GM19043 (cell line): ENCODE data around the gene AKAP13.
"Not testable (repeated sequence)": the region's sequence is repeated elsewhere in the genome, so short reads cannot be mapped to it uniquely, and the experiment has no call there.

ENCODE experiments used
- ATAC-seq: cut with Tn5 transposase; IDR thresholded peaks from one replicate; pipeline ENCODE4 v1.9.1; 2021; ENCODE audit warnings: low read depth; ENCODE audit not compliant: unreplicated experiment

AKAP13 gene

DNA sequence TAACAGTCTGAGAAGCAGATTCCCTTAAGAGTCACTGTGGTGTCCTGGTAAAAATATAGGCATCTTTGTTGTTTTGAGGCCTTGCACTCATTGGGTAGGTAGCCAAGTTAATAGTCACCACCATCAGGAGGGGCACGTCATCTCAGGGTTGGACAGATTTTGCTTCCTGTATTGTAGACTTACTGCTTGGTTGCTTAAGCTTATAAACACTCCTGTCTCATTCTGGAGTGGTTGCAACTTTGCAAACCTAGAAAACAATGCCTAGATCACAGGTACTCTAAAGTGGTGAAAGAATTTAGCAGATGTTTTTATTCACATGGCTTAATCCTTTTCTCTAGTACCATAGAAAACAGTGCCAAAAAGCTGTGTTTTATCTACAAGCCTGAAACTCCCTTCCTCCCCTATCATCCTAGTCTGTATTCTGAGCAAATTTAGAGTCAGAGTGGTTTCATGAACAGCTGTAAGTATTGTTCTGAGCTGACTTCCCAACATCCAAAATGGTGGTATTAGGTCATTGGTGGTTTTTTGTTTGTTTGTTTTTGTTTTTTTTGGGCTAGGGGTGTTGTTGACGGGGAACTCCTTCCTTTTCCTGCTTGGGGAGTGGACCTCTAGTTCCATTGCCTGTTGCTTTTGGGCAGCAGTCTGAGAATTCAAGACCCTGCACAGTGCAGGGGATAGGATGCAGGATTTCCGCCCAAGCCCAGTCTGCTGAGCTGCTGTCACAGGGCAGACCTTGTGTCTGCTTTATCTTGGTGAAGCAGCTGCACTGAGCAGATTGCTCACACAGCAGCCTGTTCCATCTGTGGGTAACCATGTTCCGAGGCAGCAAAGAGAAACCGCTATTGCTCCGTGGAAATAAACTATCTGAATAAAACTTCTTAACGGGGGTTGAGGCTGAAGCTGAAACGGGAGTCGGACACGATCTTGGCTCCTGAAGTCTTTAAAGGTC is 202.0 kb downstream of the AKAP13 start:
- ATAC-seq, result peak; percentile 41

DNA sequence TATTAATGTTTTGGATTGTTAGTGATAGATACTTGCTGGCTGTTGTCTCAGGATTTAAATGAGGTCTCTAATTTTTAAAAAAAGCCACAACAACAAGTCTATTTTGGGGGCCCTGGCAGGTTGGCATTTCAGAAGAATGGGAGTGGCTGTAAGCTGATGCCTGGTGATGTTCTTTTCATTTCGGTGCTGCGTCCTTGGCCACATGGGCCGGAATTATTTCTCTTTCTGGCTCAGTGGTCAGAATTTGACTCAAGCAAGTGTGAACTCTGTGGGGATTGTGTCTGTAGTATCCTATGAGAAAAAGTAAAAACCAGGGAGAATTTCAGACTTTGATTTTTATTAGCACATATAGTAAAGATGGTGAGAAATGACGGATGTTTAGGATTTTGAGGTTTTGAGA is 203.0 kb downstream of the AKAP13 start:
- ATAC-seq, result no peak

DNA sequence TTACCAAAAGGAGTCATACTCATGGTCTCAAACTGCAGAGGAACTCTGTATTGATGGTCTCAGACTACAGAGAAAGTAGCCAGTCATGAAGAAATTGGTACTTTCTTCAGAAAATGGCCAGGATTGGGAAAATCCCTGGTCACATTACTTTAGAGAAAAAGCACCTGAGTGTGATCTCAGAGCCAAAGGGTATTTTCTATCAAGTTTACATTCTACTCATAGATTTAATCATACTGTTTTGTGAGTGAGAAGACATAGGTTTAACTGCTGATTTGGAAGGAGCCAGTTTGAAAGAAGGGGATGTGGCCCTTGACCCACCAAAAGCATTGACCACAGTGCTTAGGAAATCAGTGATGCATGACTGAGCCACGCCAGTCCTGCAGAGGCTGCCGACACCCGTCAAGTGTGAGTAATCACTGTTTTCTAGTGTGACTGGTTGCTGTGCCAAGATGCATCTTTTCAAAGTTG is 203.6 kb downstream of the AKAP13 start:
- ATAC-seq, result peak; percentile 42

DNA sequence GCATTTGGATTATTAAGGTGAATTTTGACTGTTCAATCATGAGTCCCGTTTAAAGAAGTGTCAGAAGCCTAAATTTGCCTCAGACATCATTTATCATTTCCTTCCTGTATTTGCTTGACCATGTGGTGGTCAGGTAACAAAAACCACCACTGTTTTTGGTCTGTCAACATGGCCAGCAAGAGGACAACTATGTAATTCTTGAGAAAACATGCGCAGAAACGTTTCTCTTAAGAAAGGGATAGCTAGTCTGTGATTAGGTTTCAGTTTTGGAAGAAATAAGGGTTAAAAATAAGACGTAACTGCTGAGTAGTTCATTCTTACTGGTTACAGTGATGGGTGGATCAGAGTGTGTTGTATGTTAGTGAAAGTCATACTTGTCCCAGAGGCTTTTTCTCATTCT is 204.5 kb downstream of the AKAP13 start:
- no peak for ATAC-seq

DNA sequence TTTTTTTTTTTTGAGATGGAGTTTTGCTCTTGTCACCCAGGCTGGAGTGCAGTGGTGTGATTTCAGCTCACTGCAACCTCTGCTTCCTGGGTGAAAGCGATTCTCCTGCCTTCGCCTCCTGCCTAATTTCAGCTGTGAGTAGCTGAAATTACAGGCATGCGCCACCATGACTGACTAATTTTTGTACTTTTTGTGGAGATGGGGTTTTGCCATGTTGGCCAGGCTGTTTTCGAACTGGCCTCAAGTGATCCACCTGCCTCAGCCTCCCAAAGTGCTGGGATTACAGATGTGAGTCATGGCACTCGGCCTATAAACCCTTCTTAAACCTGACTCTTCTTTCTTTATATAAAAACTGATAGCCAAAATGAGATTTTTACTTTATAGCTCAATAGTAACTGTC is 205.8 kb downstream of the AKAP13 start:
- ATAC-seq, result not testable (repeated sequence)

DNA sequence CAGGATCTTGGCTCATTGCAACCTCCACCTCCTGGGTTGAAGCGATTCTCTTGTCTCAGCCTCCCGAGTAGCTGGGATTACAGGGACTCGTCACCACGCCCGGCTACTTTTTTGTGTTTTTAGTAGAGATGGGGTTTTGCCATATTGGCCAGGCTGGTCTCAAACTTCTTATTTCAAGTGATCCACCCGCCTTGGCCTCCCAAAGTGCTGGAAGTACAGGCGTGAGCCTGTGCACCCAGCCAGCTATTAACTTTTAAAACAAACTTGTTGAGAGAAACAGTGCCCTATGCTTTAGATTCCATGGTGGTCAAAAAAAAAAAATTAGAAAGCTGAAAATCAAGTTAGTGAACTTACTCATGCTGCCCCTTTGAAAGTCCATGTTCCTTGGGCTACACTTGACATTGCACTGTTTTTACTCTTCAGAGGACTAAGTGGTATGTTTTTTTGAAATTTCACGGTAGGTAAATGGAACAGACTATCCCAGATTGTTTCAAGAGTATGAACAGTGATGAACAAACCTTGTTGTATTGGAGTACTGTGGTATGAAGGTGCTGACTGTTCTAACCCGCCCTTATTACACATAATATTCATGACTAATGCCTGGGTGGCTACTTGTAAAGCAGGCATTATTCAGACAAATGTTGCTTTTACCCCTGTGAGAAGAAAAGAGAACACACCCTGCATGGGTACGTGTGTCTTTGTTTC is 207.5 kb downstream of the AKAP13 start:
- ATAC-seq, result no peak

DNA sequence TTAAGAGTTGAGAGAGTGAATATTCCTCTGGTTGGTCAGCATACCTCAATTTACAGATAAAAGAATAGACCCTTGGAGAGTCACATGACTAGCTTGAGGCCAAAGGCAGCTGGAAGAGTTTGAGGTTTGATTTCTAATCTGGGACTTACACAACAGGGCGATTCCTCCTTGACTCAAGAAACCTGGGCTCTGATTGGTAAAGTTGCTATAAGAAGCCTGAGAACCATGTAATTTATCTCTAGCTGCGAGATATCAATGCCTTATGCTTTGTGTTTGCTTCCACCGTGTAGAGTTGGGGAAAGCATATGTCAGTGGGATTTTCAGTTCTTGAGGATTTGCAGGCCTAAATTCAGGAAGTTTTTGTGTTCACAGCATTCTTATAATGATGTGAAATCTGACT is 208.3 kb downstream of the AKAP13 start:
- no peak for ATAC-seq

DNA sequence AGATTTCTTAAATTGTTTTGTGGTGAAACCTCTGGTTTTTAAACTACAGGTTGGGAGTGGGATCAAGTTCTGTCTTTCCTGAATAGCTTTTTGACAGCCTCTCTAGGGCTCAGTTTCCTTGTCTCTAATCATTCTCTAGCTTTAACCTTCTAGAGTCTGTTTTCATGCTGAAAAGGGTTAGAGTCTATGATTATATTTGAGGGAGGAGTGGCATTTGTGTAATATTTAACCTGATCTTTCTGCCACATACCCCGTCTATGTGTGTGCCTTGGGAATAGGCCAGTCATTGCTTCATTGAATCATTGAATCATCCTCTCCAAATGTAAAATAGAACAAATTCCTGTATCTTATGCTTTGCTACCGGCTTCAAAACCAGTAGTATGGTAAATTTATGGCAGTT is 209.4 kb downstream of the AKAP13 start:
- no peak for ATAC-seq

DNA sequence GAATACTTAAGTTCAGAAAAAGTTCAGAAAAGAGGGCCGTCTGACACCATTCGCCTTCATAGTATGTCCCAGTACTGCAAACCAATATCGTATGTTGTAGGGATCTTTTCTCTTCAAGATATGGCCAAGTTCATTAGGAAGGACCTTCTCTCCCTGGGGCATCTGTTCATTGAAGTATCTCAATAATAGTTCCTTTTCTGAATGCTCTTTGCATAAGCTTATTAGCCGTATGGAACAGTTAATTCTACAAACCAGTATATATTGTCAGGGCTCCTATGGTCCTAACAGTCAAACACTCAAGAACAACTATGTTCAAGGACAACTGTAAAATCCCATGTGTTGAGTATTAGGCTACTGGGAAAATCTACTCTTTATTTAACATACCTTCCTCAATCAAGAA is 211.2 kb downstream of the AKAP13 start:
- ATAC-seq, result no peak

DNA sequence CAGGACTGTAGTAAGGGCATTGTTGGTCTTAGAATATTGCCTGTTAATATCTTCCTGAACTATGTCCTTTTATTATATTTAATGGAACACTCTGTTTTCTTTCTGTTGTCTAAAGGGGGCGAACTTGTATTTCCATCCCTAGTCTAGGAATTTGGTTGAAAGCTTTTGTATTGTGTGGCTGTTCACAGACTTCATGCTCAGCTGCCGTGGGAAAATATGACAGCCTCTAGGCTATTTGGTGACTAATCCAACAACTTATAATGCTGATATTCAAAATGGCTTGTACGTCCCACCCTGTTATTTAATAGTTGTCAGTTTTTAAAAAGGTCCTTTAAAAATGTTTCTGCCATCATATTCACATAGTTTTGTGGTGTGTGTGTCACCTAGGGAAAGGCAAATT is 211.7 kb downstream of the AKAP13 start:
- no peak for ATAC-seq

DNA sequence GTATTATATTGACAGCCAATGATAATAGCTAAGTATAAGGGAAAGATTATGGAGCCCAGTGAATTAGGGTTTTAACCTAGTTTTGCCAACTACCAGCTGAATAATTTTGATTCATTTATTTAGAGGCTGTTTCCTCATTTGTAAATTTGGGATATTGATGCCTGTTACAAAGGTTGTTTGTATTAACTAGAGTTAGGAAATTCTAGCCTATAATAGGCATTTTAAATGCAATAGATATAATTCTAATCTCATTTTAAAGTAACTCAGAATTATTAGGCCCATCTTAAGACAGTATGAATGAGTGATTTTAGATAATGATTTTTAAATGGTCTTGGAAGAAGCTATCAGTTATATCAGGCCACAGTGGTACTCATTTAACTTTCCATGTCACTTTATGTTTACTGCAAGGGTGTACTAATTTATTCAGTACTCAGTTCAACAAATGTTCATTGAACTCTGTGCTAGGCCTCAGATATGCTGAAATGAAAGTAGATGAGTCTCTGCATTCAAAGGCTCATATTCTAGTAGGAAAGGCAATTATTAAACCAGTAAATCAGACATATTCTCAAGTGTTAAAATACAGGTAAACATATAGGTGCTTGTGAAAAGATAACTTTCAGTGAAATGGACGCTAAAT is 213.5 kb downstream of the AKAP13 start:
- no peak for ATAC-seq

DNA sequence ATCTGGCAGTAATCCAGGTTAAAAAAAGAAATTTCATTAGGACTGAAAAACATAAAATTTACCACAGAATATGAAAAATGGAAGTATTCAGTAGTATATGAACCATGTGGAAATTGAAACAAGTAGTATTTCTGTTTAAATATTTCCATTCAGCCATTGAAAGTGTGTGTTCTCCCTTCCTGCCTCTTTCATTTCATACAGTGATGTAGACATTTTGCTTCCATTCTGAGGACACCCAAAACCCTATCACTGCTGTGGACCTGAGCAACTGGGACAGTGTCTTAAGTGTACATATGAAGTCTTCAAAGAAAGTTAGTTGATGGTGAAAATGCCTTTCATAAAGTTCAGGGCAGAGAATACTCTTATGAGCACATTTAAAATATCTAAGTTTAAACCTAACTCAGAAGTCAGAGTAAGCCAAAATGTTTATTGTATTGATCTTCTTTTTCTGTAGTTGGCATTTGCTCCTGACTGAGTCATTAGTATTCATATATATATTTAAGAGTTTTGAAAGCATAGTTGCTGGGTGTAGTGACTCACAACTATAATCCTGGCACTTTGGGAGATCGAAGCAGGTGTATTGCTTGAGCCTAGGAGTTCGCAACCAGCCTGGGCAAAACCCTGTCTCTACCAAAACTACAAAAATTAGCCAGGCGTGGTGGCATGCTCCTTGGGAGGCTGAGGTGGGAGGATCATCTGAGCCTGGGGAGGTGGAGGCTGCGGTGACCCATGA is 215.6 kb downstream of the AKAP13 start:
- no peak for ATAC-seq

DNA sequence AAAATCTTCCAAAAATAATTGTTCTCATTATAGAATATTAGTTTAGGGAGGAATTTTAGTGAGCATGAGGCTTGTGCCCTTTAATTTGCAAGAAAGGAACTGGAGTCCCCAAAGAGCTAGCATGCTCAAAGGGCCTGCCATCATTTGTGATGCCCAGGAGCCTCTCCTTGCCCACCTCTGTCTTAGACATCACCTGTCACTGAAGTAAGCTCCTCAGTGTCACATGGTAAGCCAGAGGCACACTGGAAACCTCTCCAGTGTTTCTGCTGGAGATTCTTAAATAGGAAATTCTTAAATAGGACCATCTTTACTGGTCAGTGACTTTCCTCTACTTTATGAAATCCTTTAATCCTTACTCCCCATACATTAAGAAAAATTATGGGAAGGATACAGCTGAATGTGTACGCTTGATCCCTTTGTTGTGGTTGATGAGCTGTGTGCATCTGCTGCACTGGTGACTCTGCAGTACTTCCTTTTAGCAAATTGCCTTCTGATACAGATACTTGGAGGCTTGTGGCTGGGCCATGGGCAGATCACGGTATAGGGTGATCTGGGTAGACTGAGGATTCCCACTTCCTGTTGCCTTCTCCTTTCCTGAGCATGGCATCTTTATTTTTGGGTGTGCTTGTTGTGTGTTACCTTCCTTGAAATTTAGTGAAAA is 216.9 kb downstream of the AKAP13 start:
- ATAC-seq, result no peak

DNA sequence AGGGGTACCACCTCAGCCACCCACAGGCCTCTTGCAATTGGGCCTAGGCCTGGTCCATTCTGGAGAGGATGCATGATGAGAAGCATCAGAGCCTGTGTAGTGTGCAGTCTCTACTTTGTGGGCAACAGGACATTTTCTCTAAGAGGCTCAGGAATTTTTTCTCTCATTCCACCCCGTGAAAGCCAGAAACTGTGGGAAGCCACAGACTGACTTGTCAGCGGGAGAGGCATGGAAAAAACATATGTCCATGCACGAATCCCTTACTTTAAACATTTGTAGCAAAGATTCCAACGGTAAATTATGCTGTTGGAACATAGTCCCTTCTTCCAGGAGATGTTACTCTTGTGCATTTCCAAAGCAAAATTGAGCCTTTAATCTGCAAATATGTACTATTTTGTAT is 217.8 kb downstream of the AKAP13 start:
- no peak for ATAC-seq

DNA sequence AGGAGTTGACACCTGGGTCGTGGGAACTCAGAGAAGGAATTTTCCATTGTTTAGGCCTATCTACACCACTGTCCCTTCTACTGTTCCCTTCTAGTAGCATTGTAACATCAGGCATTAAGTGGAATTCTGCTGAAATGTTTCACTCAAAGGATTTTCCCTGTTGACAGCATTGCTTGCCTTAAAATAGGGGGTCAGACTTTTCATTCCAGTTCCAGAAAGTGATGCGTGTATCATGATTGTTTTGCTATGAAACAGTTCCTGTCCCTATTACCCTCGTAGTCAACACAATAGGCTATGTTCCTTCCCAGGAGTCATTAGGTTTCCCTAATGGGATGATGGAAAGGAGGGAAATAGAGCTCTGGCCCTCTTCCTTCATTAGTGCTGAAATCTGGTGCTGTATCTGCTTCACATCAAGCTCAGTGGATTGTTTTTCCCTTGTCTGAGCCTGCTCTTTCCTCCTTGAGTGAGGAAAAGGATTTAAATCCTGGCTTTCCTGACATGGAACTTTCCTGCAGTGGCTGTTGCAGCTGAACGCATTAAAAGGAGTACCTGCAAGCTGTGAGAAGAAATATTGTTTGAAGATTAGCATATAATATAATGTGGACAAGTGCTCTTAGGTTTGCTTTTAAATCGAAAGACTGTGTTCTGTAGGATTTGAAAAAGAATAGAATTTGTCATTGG is 218.5 kb downstream of the AKAP13 start:
- no peak for ATAC-seq

DNA sequence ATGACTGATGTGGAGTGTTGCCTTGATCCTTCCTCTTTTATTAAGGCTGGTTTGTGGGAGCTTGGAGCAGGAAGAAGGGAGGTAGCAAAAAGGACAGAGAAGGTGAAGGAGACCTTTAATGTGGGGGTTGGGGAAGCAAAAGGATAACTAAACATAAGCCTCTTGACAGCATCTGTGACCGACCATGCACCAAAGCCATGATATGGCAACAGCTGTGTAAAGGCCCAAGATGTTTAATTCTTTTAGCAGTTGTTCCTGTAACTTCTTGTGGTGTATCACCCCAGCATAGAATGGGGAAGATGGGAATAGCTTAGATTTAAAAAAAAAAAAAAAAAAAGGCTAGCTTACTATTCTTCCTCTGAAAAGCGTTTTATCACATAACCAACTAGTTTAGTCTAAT is 219.6 kb downstream of the AKAP13 start:
- ATAC-seq, result no peak

DNA sequence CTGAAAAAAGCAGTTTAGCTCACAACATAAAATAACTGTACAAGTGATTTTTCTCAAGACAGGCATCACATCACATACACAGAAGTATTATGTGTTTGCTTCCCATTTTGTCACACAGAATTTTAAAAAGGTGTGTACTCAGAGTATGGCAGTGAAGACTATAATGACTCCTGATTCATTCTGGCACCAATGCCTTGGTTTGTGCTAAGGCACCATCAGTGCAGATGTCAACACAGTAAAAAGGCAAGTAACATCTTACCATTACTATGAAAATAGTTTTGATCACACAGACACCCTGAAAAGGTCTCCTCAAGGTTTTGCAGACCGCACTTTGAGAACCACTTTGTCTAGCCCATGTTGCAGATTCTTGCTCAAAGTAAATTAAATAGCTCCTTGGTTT is 222.8 kb downstream of the AKAP13 start:
- no peak for ATAC-seq

DNA sequence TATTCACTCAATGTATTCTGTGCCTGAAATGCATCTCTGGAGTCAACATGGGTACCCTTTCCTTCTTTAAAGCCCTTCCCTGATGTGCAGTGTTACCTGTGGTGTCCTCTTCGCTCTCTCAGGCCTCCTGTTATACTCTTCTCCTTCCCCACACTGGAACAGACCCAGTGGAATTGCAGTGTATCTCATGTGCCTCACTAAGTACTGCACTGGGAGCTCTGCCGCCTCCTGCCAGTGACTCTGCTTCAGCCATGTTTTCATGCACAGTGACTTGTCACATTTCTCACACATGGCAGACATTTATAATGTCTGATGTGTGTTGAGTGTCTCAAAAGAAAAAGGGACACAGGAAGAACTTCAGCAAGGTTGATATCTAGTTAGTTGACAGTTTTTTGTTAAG is 223.3 kb downstream of the AKAP13 start:
- no peak for ATAC-seq

DNA sequence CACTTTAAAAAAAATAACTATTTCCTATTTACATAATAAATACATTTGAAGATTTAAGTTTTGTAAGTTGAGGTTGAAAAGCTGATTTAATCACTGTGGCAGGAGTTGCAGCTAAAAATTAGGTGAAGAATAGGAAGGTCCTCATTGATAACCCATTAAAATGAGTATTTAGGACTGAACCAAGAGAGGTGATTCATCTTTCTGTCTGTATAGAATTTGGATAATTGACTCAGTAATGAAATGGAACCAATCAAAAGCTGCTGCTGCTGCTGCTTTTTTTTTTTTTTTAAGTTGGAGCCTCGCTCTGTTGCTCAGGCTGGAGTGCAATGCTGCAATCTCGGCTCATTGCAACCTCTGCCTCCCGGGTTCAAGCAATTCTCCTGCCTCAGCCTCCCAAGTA is 223.8 kb downstream of the AKAP13 start:
- no peak for ATAC-seq

DNA sequence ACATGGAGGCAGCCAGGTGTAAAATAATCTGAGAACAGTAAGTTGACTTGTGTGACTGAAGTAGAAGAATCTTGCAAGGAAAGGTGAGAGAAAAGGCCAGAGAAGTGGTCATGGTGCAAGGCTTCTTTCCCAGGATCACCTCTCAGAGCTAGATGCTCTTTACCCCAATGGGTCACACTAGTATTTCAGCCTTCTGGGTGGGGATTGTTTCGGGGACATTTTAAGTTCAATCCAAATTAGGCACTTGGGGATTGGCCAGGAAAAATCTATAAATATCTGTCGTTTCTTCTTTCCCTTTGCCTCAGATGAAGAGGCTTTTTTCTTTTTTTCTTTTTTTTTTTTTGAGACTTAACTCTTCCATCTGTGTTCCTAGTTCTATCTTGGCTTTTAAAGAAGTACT is 226.3 kb downstream of the AKAP13 start:
- no peak for ATAC-seq
